GM12801 (cell line): ENCODE data around the gene SYT3.

ENCODE experiments used
- CTCF ChIP-seq: IDR thresholded peaks from one replicate; pipeline ENCODE4 v1.5.1; 2011; ENCODE audit warnings: control low read depth; ENCODE audit not compliant: insufficient read length; ENCODE audit errors: extremely low read depth

SYT3 gene

GRCh38 chr19:50590191-50590590, 49.5 kb downstream of the SYT3 start:
- no peak for TF ChIP-seq CTCF

- no peak for TF ChIP-seq CTCF
Measured at GRCh38 chr19:50580970-50581634, 58.6 kb downstream of the SYT3 start.

GRCh38 chr19:50580240-50580639, 59.4 kb downstream of the SYT3 start:
- no peak for TF ChIP-seq CTCF

- no peak for TF ChIP-seq CTCF
Measured at GRCh38 chr19:50573741-50574461, 65.8 kb downstream of the SYT3 start.
